HUES6 (cell line): Measurements from ENCODE around the gene FCHSD2.

Source experiments
- H3K27ac ChIP-seq: 2 replicates; pipeline ENCODE4 v1.7.0; 2013; ENCODE audit warnings: low read depth, mild to moderate bottlenecking, low read length, inconsistent platforms
- H3K27me3 ChIP-seq: 2 replicates; pipeline ENCODE4 v1.6.1; 2013; ENCODE audit warnings: low read length; ENCODE audit not compliant: control insufficient read depth, insufficient read depth
- H3K36me3 ChIP-seq: 2 replicates; pipeline ENCODE4 v1.6.1; 2013; ENCODE audit warnings: low read length; ENCODE audit not compliant: control insufficient read depth, insufficient read depth
- H3K4me1 ChIP-seq: 2 replicates; pipeline ENCODE4 v1.6.1; 2013; ENCODE audit warnings: low read length; ENCODE audit not compliant: control insufficient read depth, insufficient read depth
- H3K4me3 ChIP-seq: 2 replicates; pipeline ENCODE4 v1.5.1; 2013; ENCODE audit warnings: low read depth, low read length
- H3K9ac ChIP-seq: one replicate; pipeline ENCODE4 v1.6.1; 2013; ENCODE audit warnings: mild to moderate bottlenecking, low read length
- H3K9me3 ChIP-seq: 2 replicates; pipeline ENCODE4 v1.6.1; 2013; ENCODE audit warnings: low read depth, low read length; ENCODE audit not compliant: control insufficient read depth, insufficient read depth

Gene FCHSD2

GRCh38 chr11:73055655-73056354, 86.3 kb downstream of the FCHSD2 start:
- Histone ChIP-seq H3K27ac (no peak overlapping the region), H3K4me1 (peaks cover 4% of the 10 kb centered on the region; the same call in 1 of the 2 replicates), H3K9ac (no peak overlapping the region), H3K36me3 (no peaks in the 10 kb centered on the region), H3K4me3 (no peak overlapping the region), H3K27me3 (no peaks in the 10 kb centered on the region), H3K9me3 (no peaks in the 10 kb centered on the region)

DNA sequence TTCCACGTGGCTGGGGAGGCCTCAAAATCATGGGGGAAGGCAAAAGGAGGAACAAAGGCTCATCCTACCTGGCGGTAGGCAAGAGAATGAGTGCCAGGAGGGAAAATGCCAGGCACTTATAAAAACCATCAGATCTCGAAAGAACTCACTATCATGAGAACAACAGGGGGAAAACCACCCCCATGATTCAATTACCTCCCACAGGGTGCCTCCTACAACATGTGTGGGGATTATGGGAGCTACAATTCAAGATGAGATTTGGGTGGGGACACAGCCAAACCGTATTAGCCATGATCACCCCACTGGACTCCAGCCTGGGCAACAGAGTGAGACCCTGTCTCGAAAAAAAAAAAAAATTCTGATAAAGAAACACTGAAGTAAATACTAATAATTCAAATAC, 87.1 kb downstream of the FCHSD2 start:
- H3K9ac ChIP-seq: no peak overlapping the region
- H3K27me3 ChIP-seq: no peaks in the 10 kb centered on the region
- H3K9me3 ChIP-seq: no peaks in the 10 kb centered on the region
- H3K4me3 ChIP-seq: no peak overlapping the region
- H3K36me3 ChIP-seq: no peaks in the 10 kb centered on the region
- peaks cover 3% of the 10 kb centered on the region; the same call in 1 of the 2 replicates for H3K4me1 ChIP-seq
- H3K27ac ChIP-seq: no peak overlapping the region

- no peaks in the 10 kb centered on the region for H3K27me3 ChIP-seq
- H3K9me3 ChIP-seq: no peaks in the 10 kb centered on the region
- no peak overlapping the region for H3K27ac ChIP-seq
- no peak overlapping the region for H3K9ac ChIP-seq
- no peaks in the 10 kb centered on the region for H3K36me3 ChIP-seq
- no peaks in the 10 kb centered on the region for H3K4me1 ChIP-seq
- no peak overlapping the region for H3K4me3 ChIP-seq
These were observed 88.2 kb downstream of the FCHSD2 start for GRCh38 chr11:73053964-73054363.

DNA sequence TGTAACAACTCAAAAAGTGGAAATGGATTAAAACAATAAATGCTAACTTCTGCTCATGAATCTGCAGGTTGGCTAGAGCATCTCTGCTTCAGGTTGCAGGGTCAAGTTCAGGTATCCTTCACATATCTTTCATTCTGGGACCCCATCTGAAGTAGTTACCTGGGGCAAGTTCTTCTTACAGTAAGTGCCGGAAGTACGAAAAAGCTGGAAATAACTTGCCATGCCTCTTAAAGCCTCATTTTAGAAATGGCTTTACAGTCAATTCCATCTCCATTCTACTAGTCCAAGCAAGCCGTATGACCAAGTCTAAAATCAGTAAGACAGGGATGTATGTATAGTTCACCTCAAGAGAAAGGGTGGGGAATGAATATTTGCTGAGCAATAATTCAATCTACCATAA, 93.7 kb downstream of the FCHSD2 start:
- H3K4me1 ChIP-seq: no peaks in the 10 kb centered on the region
- H3K9ac ChIP-seq: no peak overlapping the region
- no peaks in the 10 kb centered on the region for H3K36me3 ChIP-seq
- no peaks in the 10 kb centered on the region for H3K27me3 ChIP-seq
- no peak overlapping the region for H3K27ac ChIP-seq
- H3K4me3 ChIP-seq: no peak overlapping the region
- no peaks in the 10 kb centered on the region for H3K9me3 ChIP-seq

DNA sequence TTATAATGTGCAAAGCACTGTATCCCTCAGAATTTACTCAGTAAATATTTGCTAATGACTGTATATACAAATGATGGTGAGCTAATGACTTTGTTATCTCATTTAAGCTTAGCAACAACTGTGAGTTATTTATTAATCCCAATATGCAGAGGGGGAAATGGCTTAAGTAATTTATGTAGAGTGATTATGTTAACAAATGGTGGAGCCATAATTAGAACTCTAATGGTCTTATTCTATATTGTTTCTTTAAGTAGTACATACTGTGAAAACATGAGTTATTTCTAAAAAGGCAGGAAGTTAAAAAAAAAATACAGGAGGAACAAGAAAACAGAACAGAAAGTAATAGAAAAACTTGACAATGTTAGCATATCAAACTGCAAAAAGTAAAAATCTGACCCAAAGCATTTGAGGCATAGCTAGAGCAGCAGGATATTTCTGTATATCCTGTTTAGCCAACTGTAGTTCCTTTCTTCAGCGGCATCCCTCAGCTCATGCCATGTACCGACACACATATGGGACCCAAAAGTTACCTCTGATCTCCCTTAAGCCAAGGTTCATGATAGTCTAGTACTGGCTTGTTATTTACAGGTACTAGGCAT, 94.2 kb downstream of the FCHSD2 start:
- H3K27me3 ChIP-seq: no peaks in the 10 kb centered on the region
- no peak overlapping the region for H3K4me3 ChIP-seq
- H3K9me3 ChIP-seq: no peaks in the 10 kb centered on the region
- no peak overlapping the region for H3K27ac ChIP-seq
- no peaks in the 10 kb centered on the region for H3K4me1 ChIP-seq
- no peaks in the 10 kb centered on the region for H3K36me3 ChIP-seq
- H3K9ac ChIP-seq: no peak overlapping the region

- no peak overlapping the region for H3K9ac ChIP-seq
- H3K36me3 ChIP-seq: no peaks in the 10 kb centered on the region
- peaks cover 2% of the 10 kb centered on the region; the same call in 1 of the 2 replicates for H3K4me1 ChIP-seq
- no peaks in the 10 kb centered on the region for H3K9me3 ChIP-seq
- H3K27me3 ChIP-seq: no peaks in the 10 kb centered on the region
- no peak overlapping the region for H3K4me3 ChIP-seq
- no peak overlapping the region for H3K27ac ChIP-seq
These were observed 102.1 kb downstream of the FCHSD2 start for GRCh38 chr11:73040046-73040445.

GRCh38 chr11:73034777-73035176, 107.3 kb downstream of the FCHSD2 start:
- no peak overlapping the region for H3K27ac ChIP-seq
- H3K4me3 ChIP-seq: no peak overlapping the region
- H3K27me3 ChIP-seq: no peaks in the 10 kb centered on the region
- H3K4me1 ChIP-seq: no peaks in the 10 kb centered on the region
- no peaks in the 10 kb centered on the region for H3K36me3 ChIP-seq
- H3K9me3 ChIP-seq: no peaks in the 10 kb centered on the region
- no peak overlapping the region for H3K9ac ChIP-seq

GRCh38 chr11:73034331-73034730, 107.8 kb downstream of the FCHSD2 start:
- Histone ChIP-seq H3K36me3 (no peaks in the 10 kb centered on the region), H3K27ac (no peak overlapping the region), H3K27me3 (no peaks in the 10 kb centered on the region), H3K4me3 (no peak overlapping the region), H3K4me1 (0 out of 2 replicates have a peak, but pooled peaks cover 1% of the 10 kb centered on the region), H3K9me3 (peaks cover 1% of the 10 kb centered on the region; the same call in 1 of the 2 replicates), H3K9ac (no peak overlapping the region)

DNA sequence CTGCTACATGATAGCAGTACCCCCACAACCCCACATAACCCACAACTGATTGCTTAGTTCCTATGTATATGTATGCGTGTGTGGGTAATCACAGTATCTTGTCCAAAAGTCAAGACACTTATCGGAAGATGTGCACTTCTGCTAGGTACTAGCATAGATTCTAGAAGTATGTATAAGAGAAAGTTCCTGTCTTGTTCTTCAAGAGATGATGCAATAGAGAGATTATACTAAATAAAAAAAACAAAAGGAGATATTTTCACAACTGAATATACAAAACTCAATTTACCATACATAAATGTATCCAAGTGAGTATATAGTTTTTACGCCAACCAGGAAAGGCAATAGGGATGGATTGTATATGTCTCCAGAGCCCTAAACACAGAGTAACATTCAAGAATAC, 112.0 kb downstream of the FCHSD2 start:
- Histone ChIP-seq H3K9me3 (peaks cover 34% of the 10 kb centered on the region), H3K36me3 (no peaks in the 10 kb centered on the region), H3K4me3 (no peak overlapping the region), H3K27ac (no peak overlapping the region), H3K4me1 (0 out of 2 replicates have a peak, but pooled peaks cover 3% of the 10 kb centered on the region), H3K27me3 (no peaks in the 10 kb centered on the region), H3K9ac (no peak overlapping the region)

- Histone ChIP-seq H3K4me1 (0 out of 2 replicates have a peak, but pooled peaks cover 3% of the 10 kb centered on the region), H3K27me3 (no peaks in the 10 kb centered on the region), H3K36me3 (no peaks in the 10 kb centered on the region), H3K4me3 (no peak overlapping the region), H3K27ac (no peak overlapping the region), H3K9ac (no peak overlapping the region), H3K9me3 (peaks cover 38% of the 10 kb centered on the region)
These were observed 112.7 kb downstream of the FCHSD2 start for GRCh38 chr11:73029403-73029802.

DNA sequence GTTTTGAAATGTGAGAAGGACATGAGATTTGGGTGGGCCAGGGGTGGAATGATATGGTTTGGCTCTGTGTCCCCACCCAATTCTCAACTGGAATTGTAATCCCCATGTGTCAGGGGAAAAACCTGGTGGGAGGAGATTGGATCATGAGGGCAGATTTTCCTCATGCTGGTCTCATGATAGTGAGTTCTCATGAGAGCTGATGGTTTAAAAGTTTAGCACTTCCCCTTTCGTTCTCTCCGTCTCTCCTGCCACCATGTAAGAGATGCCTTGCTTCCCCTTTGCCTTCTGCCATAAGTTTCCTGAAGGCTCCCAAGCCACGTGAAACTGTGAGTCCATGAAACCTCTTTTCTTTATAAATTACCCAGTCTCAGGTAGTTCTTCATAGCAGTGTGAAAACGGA, 113.5 kb downstream of the FCHSD2 start:
- Histone ChIP-seq H3K36me3 (no peaks in the 10 kb centered on the region), H3K4me3 (no peak overlapping the region), H3K9ac (no peak overlapping the region), H3K9me3 (peaks cover 41% of the 10 kb centered on the region), H3K4me1 (0 out of 2 replicates have a peak, but pooled peaks cover 3% of the 10 kb centered on the region), H3K27me3 (no peaks in the 10 kb centered on the region), H3K27ac (no peak overlapping the region)
